Ishikawa (cell line): ENCODE measurements around the gene KCTD3.

Experiments used
- FOXM1 ChIP-seq: IDR thresholded peaks from 2 replicates; pipeline ENCODE4 v1.6.1; 2012; ENCODE audit warnings: low read depth, borderline replicate concordance
- RAD21 ChIP-seq: IDR thresholded peaks from 2 replicates; pipeline ENCODE4 v1.6.1; 2012; ENCODE audit warnings: low read depth
- TEAD4 ChIP-seq: IDR thresholded peaks from 2 replicates; pipeline ENCODE4 v1.6.1; 2012
- ZBTB7A ChIP-seq: IDR thresholded peaks from 2 replicates; pipeline ENCODE4 v1.6.1; 2012; ENCODE audit warnings: low read depth
- TF ChIP-seq, protein P1 (sequence below): IDR thresholded peaks from 2 replicates; pipeline ENCODE4 v1.6.1; 2012
- TF ChIP-seq, protein P2 (sequence below): IDR thresholded peaks from 2 replicates; pipeline ENCODE4 v1.6.1; 2012; ENCODE audit warnings: low read depth, mild to moderate bottlenecking

DNA sequence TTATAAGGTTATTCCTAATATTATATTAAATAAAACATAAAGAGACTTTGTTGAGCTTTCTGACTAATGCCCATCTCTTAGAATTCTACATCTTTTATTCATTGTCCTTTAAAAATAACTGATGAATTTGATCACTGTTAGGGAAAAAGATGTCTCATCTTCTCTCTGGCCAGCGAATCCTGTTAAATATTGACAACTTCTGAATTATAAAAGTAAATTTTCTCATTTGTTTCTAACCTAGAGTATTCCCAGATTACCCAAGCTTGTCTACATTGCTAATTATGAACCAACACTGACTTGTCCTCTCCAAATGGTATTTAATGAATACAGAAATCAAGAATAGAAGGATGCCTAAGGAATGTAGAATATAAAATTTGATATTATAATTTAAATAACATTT is 24.8 kb upstream of the KCTD3 start:
- TF ChIP-seq, protein P1, sequence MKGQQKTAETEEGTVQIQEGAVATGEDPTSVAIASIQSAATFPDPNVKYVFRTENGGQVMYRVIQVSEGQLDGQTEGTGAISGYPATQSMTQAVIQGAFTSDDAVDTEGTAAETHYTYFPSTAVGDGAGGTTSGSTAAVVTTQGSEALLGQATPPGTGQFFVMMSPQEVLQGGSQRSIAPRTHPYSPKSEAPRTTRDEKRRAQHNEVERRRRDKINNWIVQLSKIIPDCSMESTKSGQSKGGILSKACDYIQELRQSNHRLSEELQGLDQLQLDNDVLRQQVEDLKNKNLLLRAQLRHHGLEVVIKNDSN: no peak
- TF ChIP-seq RAD21 (no peak), FOXM1 (no peak), TEAD4 (no peak), ZBTB7A (no peak)
- TF ChIP-seq, protein P2, sequence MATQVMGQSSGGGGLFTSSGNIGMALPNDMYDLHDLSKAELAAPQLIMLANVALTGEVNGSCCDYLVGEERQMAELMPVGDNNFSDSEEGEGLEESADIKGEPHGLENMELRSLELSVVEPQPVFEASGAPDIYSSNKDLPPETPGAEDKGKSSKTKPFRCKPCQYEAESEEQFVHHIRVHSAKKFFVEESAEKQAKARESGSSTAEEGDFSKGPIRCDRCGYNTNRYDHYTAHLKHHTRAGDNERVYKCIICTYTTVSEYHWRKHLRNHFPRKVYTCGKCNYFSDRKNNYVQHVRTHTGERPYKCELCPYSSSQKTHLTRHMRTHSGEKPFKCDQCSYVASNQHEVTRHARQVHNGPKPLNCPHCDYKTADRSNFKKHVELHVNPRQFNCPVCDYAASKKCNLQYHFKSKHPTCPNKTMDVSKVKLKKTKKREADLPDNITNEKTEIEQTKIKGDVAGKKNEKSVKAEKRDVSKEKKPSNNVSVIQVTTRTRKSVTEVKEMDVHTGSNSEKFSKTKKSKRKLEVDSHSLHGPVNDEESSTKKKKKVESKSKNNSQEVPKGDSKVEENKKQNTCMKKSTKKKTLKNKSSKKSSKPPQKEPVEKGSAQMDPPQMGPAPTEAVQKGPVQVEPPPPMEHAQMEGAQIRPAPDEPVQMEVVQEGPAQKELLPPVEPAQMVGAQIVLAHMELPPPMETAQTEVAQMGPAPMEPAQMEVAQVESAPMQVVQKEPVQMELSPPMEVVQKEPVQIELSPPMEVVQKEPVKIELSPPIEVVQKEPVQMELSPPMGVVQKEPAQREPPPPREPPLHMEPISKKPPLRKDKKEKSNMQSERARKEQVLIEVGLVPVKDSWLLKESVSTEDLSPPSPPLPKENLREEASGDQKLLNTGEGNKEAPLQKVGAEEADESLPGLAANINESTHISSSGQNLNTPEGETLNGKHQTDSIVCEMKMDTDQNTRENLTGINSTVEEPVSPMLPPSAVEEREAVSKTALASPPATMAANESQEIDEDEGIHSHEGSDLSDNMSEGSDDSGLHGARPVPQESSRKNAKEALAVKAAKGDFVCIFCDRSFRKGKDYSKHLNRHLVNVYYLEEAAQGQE: no peak
